K562 (cell line): ENCODE data around the gene MAP3K13. TPM values are rescaled to one million over a fixed set of nuclear protein-coding genes. Genes with fewer than 3 reads are reported as not detected.

Experiments used
- BHLHE40 ChIP-seq: IDR thresholded peaks from 2 replicates; pipeline ENCODE4 v1.6.1; 2011; ENCODE audit warnings: low read length, improper control_type of control experiment
- EWSR1 ChIP-seq: fragments of 450-650 bp; IDR thresholded peaks from 2 replicates; pipeline ENCODE4 v1.6.1; 2018; ENCODE audit warnings: borderline replicate concordance, mild to moderate bottlenecking, low read depth, moderate library complexity; ENCODE audit not compliant: partially characterized antibody
- HNRNPH1 ChIP-seq: fragments of 200-400 bp; formaldehyde crosslinking; optimal IDR thresholded peaks from 2 replicates; pipeline ENCODE3; 2017; ENCODE audit warnings: low read depth, mild to moderate bottlenecking, low read length, moderate library complexity
- PHF21A ChIP-seq: fragments of 450-650 bp; IDR thresholded peaks from 2 replicates; pipeline ENCODE4 v1.6.1; 2017; ENCODE audit warnings: low read depth, borderline replicate concordance
- RBM25 ChIP-seq: fragments of 200-400 bp; formaldehyde crosslinking; IDR thresholded peaks from 2 replicates; pipeline ENCODE4 v1.6.1; 2018; ENCODE audit warnings: low read length, low read depth, moderate library complexity; ENCODE audit not compliant: severe bottlenecking
- RUNX1 ChIP-seq: sonication (generic); IDR thresholded peaks from 2 replicates; pipeline ENCODE4 v1.6.1; 2016; ENCODE audit warnings: antibody characterized with exemption, low read depth
- ZNF175 ChIP-seq: fragments of 200-800 bp; sonication (Bioruptor generic); IDR thresholded peaks from 2 replicates; pipeline ENCODE4 v1.6.1; 2016; ENCODE audit warnings: low read depth, mild to moderate bottlenecking, missing genetic modification characterization, missing compliant biosample characterization
- ZNF316 ChIP-seq: fragments of 450-650 bp; IDR thresholded peaks from 2 replicates; pipeline ENCODE4 v1.6.1; 2016
- ZNF583 ChIP-seq: fragments of 250-450 bp; sonication (Bioruptor Pico); IDR thresholded peaks from 2 replicates; pipeline ENCODE4 v1.4.0; 2020
- polyA plus RNA-seq, 8 experiments: library from polyadenylated mRNA; depleted of rRNA in 4 of 8; stranded (reverse) in 5 of 8; unstranded in 3 of 8; fragments of >200 nt; fragmentation: Nextera tagmentation in 2 of 8; fragmentation: Illumina TruSeq in 1 of 8; extraction: Ambion mirVana in 2 of 8; extraction: Trizol in 1 of 8; gene quantifications; 2 replicates each; pipeline versions ENCODE4 v1.2.1 to v1.2.3, GENCODE V29; 2011 to 2014; ENCODE audit warnings: inconsistent platforms in 1 of 8, missing spikeins in 1 of 8
- total RNA-seq, 7 experiments: library from RNA; depleted of rRNA in 6 of 7; stranded (reverse); fragments of >200 nt in 6 of 7; fragmentation: Illumina TruSeq in 2 of 7; extraction: Trizol in 2 of 7; gene quantifications; 2 replicates each; pipeline versions ENCODE4 v1.2.1 to v1.2.3, GENCODE V29; 2011 to 2021; ENCODE audit warnings: low replicate concordance in 1 of 7
- TF ChIP-seq, protein P1 (sequence below), 2 experiments: fragments of 450-650 bp; formaldehyde crosslinking in 1 of 2; IDR thresholded peaks; 2 replicates each; pipeline versions ENCODE4 v1.4.0 to v1.6.1; 2014 to 2020; ENCODE audit warnings: mild to moderate bottlenecking in 2 of 2, borderline replicate concordance in 1 of 2, low read depth in 1 of 2
- TF ChIP-seq, protein P2 (sequence below): IDR thresholded peaks from 2 replicates; pipeline ENCODE4 v1.6.1; 2011; ENCODE audit not compliant: insufficient read length; ENCODE audit errors: extremely low read depth
- TF ChIP-seq, protein P3 (sequence below): fragments of 250-450 bp; sonication (Bioruptor Pico); IDR thresholded peaks from 2 replicates; pipeline ENCODE4 v1.5.0; 2020; ENCODE audit warnings: mild to moderate bottlenecking
- TF ChIP-seq, protein P4 (sequence below), 2 experiments: IDR thresholded peaks; 2 replicates each; pipeline ENCODE4 v1.6.1; 2011; ENCODE audit warnings: borderline replicate concordance in 1 of 2, control low read depth in 1 of 2, low read depth in 1 of 2, low read length in 1 of 2, mild to moderate bottlenecking in 1 of 2, mixed read lengths in 1 of 2, moderate library complexity in 1 of 2; ENCODE audit not compliant: insufficient read depth in 1 of 2, insufficient read length in 1 of 2, poor library complexity in 1 of 2, severe bottlenecking in 1 of 2; ENCODE audit errors: extremely low read depth in 1 of 2

MAP3K13 gene
- total and polyA plus RNA-seq, 9 of the 15 experiments (the other 6 are each of a cell fraction or from before 2014, with no cell fraction given), result 0.04 to 0.32 (median 0.15) TPM; not detected in 2

DNA sequence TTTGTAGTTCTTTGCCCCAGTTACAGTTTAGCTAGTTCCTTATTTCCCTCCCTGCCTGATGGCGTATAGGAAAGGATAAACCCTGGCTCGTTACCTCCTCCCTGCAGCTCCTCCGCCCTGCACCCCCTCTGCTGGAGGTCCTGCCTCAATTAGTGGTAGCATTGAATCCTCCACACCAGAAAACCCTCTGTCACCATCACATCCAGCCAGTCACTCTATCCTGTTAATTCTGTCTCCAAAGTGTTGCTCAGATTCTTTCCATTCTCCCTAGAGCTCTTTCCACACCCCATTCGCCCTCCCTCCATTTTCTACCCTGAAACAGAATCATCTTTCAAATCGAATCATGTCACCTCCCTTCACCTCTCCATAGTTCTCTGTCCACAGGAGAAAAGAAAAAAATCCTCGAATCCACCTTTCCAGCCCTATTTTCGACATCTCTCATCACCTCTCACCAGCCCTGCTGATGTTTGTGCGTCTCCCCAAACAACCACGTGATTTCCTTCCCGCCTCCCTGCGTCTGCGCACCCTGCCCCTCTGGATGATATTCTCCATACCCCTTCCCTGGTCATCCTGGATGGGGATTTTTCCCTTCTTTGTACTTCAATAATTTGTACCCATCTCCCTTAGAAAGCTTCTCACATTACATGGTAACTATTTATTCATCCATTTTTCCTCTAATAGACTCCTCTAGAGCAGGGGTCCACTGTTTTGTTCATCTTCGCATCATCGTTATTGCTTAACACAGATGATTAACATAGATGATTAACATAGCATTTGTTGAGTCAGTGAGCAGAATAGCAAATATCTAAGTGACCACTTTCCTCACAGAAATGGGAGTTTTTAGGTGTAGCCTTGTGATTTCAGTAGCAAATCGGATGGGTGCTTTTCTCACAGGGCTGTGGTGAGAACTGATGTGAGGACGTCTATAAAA is 37.1 kb downstream of the MAP3K13 start (continued):
- TF ChIP-seq, protein P1, sequence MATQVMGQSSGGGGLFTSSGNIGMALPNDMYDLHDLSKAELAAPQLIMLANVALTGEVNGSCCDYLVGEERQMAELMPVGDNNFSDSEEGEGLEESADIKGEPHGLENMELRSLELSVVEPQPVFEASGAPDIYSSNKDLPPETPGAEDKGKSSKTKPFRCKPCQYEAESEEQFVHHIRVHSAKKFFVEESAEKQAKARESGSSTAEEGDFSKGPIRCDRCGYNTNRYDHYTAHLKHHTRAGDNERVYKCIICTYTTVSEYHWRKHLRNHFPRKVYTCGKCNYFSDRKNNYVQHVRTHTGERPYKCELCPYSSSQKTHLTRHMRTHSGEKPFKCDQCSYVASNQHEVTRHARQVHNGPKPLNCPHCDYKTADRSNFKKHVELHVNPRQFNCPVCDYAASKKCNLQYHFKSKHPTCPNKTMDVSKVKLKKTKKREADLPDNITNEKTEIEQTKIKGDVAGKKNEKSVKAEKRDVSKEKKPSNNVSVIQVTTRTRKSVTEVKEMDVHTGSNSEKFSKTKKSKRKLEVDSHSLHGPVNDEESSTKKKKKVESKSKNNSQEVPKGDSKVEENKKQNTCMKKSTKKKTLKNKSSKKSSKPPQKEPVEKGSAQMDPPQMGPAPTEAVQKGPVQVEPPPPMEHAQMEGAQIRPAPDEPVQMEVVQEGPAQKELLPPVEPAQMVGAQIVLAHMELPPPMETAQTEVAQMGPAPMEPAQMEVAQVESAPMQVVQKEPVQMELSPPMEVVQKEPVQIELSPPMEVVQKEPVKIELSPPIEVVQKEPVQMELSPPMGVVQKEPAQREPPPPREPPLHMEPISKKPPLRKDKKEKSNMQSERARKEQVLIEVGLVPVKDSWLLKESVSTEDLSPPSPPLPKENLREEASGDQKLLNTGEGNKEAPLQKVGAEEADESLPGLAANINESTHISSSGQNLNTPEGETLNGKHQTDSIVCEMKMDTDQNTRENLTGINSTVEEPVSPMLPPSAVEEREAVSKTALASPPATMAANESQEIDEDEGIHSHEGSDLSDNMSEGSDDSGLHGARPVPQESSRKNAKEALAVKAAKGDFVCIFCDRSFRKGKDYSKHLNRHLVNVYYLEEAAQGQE (IDR thresholded peaks at IDR 0.05; ENCODE audit: borderline replicate concordance), result no peak
- TF ChIP-seq, protein P1 (CRISPR knock-in tag; IDR thresholded peaks at IDR 0.05; ENCODE audit: low read depth), result no peak
- TF ChIP-seq PHF21A (no peak), ZNF175 (no peak), ZNF583 (no peak), RBM25 (no peak), EWSR1 (no peak), RUNX1 (no peak), ZNF316 (no peak), HNRNPH1 (no peak), BHLHE40 (no peak)
- TF ChIP-seq, protein P2, sequence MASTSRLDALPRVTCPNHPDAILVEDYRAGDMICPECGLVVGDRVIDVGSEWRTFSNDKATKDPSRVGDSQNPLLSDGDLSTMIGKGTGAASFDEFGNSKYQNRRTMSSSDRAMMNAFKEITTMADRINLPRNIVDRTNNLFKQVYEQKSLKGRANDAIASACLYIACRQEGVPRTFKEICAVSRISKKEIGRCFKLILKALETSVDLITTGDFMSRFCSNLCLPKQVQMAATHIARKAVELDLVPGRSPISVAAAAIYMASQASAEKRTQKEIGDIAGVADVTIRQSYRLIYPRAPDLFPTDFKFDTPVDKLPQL, result no peak
- TF ChIP-seq, protein P3, sequence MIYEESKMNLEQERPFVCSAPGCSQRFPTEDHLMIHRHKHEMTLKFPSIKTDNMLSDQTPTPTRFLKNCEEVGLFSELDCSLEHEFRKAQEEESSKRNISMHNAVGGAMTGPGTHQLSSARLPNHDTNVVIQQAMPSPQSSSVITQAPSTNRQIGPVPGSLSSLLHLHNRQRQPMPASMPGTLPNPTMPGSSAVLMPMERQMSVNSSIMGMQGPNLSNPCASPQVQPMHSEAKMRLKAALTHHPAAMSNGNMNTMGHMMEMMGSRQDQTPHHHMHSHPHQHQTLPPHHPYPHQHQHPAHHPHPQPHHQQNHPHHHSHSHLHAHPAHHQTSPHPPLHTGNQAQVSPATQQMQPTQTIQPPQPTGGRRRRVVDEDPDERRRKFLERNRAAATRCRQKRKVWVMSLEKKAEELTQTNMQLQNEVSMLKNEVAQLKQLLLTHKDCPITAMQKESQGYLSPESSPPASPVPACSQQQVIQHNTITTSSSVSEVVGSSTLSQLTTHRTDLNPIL (CRISPR knock-in tag), result no peak
- TF ChIP-seq, protein P4, sequence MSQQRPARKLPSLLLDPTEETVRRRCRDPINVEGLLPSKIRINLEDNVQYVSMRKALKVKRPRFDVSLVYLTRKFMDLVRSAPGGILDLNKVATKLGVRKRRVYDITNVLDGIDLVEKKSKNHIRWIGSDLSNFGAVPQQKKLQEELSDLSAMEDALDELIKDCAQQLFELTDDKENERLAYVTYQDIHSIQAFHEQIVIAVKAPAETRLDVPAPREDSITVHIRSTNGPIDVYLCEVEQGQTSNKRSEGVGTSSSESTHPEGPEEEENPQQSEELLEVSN (IDR thresholded peaks at IDR 0.05; ENCODE audit: borderline replicate concordance in 1 of 2, extremely low read depth in 1 of 2, insufficient read depth in 1 of 2, insufficient read length in 1 of 2, low read depth in 1 of 2, low read length in 1 of 2, poor library complexity in 1 of 2, severe bottlenecking in 1 of 2), result peak in 1 of 2 experiments; percentile 38
